Measurements from ENCODE around the gene MYH15.

The MYH15 gene

GRCh38 chr3:108459225-108459624 is 51.2 kb downstream of the MYH15 start:
- Histone ChIP-seq H3K4me3 (ENCODE audit: low read length) (no peak overlapping the region), H3K9ac (ENCODE audit: low read length) (no peak overlapping the region)

GRCh38 chr3:108455212-108455705 is 55.1 kb downstream of the MYH15 start:
- H3K36me3 ChIP-seq (ENCODE audit: control insufficient read depth, insufficient read depth, low read length): no peaks in the 10 kb centered on the region
- no peaks in the 10 kb centered on the region for H3K4me1 ChIP-seq (ENCODE audit: control insufficient read depth, insufficient read depth, low read length)
- H3K27ac ChIP-seq (ENCODE audit: low read depth, low read length): no peak overlapping the region
- no peaks in the 10 kb centered on the region for H3K27me3 ChIP-seq (ENCODE audit: control insufficient read depth, insufficient read depth, low read length)
- no peak overlapping the region for H3K9ac ChIP-seq (ENCODE audit: low read length)
- no peak overlapping the region for H3K4me3 ChIP-seq (ENCODE audit: low read length)

More at GRCh38 chr3:108459225-108459624, 51.2 kb downstream of the MYH15 start:
- H3K4me1 ChIP-seq (ENCODE audit: control insufficient read depth, insufficient read depth, low read length): no peaks in the 10 kb centered on the region
- H3K27ac ChIP-seq (ENCODE audit: low read depth, low read length): no peak overlapping the region
- no peaks in the 10 kb centered on the region for H3K36me3 ChIP-seq (ENCODE audit: control insufficient read depth, insufficient read depth, low read length)
- no peaks in the 10 kb centered on the region for H3K27me3 ChIP-seq (ENCODE audit: control insufficient read depth, insufficient read depth, low read length)

DNA sequence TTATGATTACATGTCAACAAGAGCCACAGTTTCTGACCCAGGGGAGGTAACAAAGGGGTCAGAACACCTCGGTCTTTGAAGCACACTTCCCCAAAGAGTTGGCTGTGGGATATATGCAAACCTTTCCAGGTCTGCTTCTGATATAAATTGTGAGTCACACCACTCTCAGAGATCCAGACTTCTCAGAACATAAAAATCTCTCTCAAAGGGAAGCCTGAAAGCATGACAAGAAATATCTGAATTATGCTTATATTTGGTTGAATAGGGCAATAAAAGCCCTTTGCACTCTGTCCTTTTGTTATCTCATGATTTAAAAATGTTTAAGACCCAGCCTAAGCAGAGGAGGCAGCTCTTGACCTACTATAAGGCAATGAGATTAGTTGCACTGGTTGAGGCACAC is 56.8 kb downstream of the MYH15 start:
- H3K4me1 ChIP-seq (ENCODE audit: control insufficient read depth, insufficient read depth, low read length): no peaks in the 10 kb centered on the region
- no peak overlapping the region for H3K9ac ChIP-seq (ENCODE audit: low read length)
- H3K27me3 ChIP-seq (ENCODE audit: control insufficient read depth, insufficient read depth, low read length): no peaks in the 10 kb centered on the region
- no peak overlapping the region for H3K4me3 ChIP-seq (ENCODE audit: low read length)
- H3K27ac ChIP-seq (ENCODE audit: low read depth, low read length): no peak overlapping the region
- no peaks in the 10 kb centered on the region for H3K36me3 ChIP-seq (ENCODE audit: control insufficient read depth, insufficient read depth, low read length)

GRCh38 chr3:108450444-108450843 is 60.0 kb downstream of the MYH15 start:
- Histone ChIP-seq H3K27me3 (ENCODE audit: control insufficient read depth, insufficient read depth, low read length) (no peaks in the 10 kb centered on the region), H3K9ac (ENCODE audit: low read length) (no peak overlapping the region)

GRCh38 chr3:108448593-108448992 is 61.8 kb downstream of the MYH15 start:
- Histone ChIP-seq H3K27me3 (ENCODE audit: control insufficient read depth, insufficient read depth, low read length) (no peaks in the 10 kb centered on the region), H3K36me3 (ENCODE audit: control insufficient read depth, insufficient read depth, low read length) (no peaks in the 10 kb centered on the region), H3K4me1 (ENCODE audit: control insufficient read depth, insufficient read depth, low read length) (no peaks in the 10 kb centered on the region), H3K4me3 (ENCODE audit: low read length) (no peak overlapping the region), H3K27ac (ENCODE audit: low read depth, low read length) (no peak overlapping the region), H3K9ac (ENCODE audit: low read length) (no peak overlapping the region)

More at GRCh38 chr3:108450444-108450843, 60.0 kb downstream of the MYH15 start:
- no peak overlapping the region for H3K27ac ChIP-seq (ENCODE audit: low read depth, low read length)
- no peaks in the 10 kb centered on the region for H3K36me3 ChIP-seq (ENCODE audit: control insufficient read depth, insufficient read depth, low read length)
- H3K4me3 ChIP-seq (ENCODE audit: low read length): no peak overlapping the region
- H3K4me1 ChIP-seq (ENCODE audit: control insufficient read depth, insufficient read depth, low read length): no peaks in the 10 kb centered on the region

GRCh38 chr3:108447096-108447847 is 63.1 kb downstream of the MYH15 start:
- no peaks in the 10 kb centered on the region for H3K4me1 ChIP-seq (ENCODE audit: control insufficient read depth, insufficient read depth, low read length)
- no peaks in the 10 kb centered on the region for H3K36me3 ChIP-seq (ENCODE audit: control insufficient read depth, insufficient read depth, low read length)
- no peaks in the 10 kb centered on the region for H3K27me3 ChIP-seq (ENCODE audit: control insufficient read depth, insufficient read depth, low read length)
- no peak overlapping the region for H3K27ac ChIP-seq (ENCODE audit: low read depth, low read length)
- H3K4me3 ChIP-seq (ENCODE audit: low read length): no peak overlapping the region
- no peak overlapping the region for H3K9ac ChIP-seq (ENCODE audit: low read length)

GRCh38 chr3:108442281-108442680 is 68.1 kb downstream of the MYH15 start:
- Histone ChIP-seq H3K27me3 (ENCODE audit: control insufficient read depth, insufficient read depth, low read length) (no peaks in the 10 kb centered on the region), H3K9ac (ENCODE audit: low read length) (no peak overlapping the region), H3K4me3 (ENCODE audit: low read length) (no peak overlapping the region), H3K27ac (ENCODE audit: low read depth, low read length) (no peak overlapping the region), H3K36me3 (ENCODE audit: control insufficient read depth, insufficient read depth, low read length) (no peaks in the 10 kb centered on the region), H3K4me1 (ENCODE audit: control insufficient read depth, insufficient read depth, low read length) (no peaks in the 10 kb centered on the region)

GRCh38 chr3:108441518-108441917 is 68.9 kb downstream of the MYH15 start:
- H3K9ac ChIP-seq (ENCODE audit: low read length): no peak overlapping the region
- H3K27ac ChIP-seq (ENCODE audit: low read depth, low read length): no peak overlapping the region
- H3K4me1 ChIP-seq (ENCODE audit: control insufficient read depth, insufficient read depth, low read length): no peaks in the 10 kb centered on the region
- no peak overlapping the region for H3K4me3 ChIP-seq (ENCODE audit: low read length)
- H3K27me3 ChIP-seq (ENCODE audit: control insufficient read depth, insufficient read depth, low read length): no peaks in the 10 kb centered on the region
- no peaks in the 10 kb centered on the region for H3K36me3 ChIP-seq (ENCODE audit: control insufficient read depth, insufficient read depth, low read length)

GRCh38 chr3:108441071-108441507 is 69.3 kb downstream of the MYH15 start:
- no peaks in the 10 kb centered on the region for H3K27me3 ChIP-seq (ENCODE audit: control insufficient read depth, insufficient read depth, low read length)
- no peak overlapping the region for H3K9ac ChIP-seq (ENCODE audit: low read length)
- H3K36me3 ChIP-seq (ENCODE audit: control insufficient read depth, insufficient read depth, low read length): no peaks in the 10 kb centered on the region
- no peak overlapping the region for H3K27ac ChIP-seq (ENCODE audit: low read depth, low read length)
- no peak overlapping the region for H3K4me3 ChIP-seq (ENCODE audit: low read length)
- H3K4me1 ChIP-seq (ENCODE audit: control insufficient read depth, insufficient read depth, low read length): no peaks in the 10 kb centered on the region

DNA sequence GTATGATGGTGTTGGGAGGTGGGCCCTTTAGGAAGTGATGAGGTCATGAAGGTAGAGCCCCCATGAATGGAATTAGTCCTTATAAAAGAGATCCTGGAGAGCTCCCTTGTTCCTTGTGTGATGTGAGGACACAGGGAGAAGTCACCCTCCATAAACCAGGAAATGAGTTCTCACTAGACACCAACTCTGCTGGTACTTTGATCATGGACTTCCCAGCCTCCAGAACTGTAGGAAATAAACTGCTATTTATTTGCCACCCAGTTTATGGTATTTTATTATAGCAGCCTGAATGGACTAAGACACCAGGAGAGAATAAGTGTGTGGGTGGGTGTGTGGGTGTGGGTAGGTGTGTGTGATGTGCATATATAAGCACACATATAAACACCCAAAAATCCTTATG is 71.9 kb downstream of the MYH15 start:
- Histone ChIP-seq H3K27ac (ENCODE audit: low read depth, low read length) (no peak overlapping the region), H3K4me1 (ENCODE audit: control insufficient read depth, insufficient read depth, low read length) (no peaks in the 10 kb centered on the region), H3K27me3 (ENCODE audit: control insufficient read depth, insufficient read depth, low read length) (no peaks in the 10 kb centered on the region), H3K9ac (ENCODE audit: low read length) (no peak overlapping the region), H3K4me3 (ENCODE audit: low read length) (no peak overlapping the region), H3K36me3 (ENCODE audit: control insufficient read depth, insufficient read depth, low read length) (no peaks in the 10 kb centered on the region)

DNA sequence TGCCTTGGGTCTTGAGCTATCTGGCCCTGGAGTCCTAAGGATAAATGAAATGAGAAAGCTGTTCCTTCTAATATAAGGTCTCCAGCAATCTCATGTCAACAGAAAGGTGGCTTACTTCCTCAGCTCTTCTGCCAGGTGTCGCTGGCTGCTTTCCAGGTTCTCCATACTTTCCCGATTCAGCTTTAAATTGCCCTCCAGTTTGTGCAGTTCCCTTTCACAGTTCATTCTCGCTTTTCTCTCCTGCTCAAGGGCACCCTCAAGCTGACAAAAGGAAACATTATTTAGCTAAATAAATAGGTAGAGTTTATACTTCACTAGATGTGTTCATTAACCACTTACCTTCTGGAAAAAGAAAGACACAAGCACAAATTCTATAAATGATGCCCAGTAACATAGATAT is 73.0 kb downstream of the MYH15 start:
- no peak overlapping the region for H3K27ac ChIP-seq (ENCODE audit: low read depth, low read length)

DNA sequence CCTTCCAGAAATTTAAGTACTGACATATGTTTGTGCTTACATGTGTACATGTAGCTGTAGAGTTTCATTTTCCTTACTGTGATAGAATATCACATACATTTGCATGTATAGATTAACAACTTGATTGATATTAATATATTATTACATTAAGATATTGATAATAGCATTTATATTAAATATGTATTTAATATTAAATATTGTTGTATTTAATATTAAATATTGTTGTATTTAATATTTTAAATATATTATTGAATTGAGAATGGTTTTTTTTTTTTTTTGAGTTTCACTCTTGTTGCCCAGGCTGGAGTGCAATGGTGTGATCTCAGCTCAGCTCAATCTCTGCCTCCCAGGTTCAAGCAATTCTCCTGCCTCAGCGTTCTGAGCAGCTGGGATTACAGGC is 76.5 kb downstream of the MYH15 start:
- Histone ChIP-seq H3K36me3 (ENCODE audit: control insufficient read depth, insufficient read depth, low read length) (no peaks in the 10 kb centered on the region), H3K27me3 (ENCODE audit: control insufficient read depth, insufficient read depth, low read length) (no peaks in the 10 kb centered on the region), H3K4me1 (ENCODE audit: control insufficient read depth, insufficient read depth, low read length) (no peaks in the 10 kb centered on the region), H3K4me3 (ENCODE audit: low read length) (no peak overlapping the region), H3K27ac (ENCODE audit: low read depth, low read length) (no peak overlapping the region), H3K9ac (ENCODE audit: low read length) (no peak overlapping the region)

More for the DNA sequence above, 73.0 kb downstream of the MYH15 start:
- Histone ChIP-seq H3K4me3 (ENCODE audit: low read length) (no peak overlapping the region), H3K4me1 (ENCODE audit: control insufficient read depth, insufficient read depth, low read length) (no peaks in the 10 kb centered on the region), H3K9ac (ENCODE audit: low read length) (no peak overlapping the region), H3K27me3 (ENCODE audit: control insufficient read depth, insufficient read depth, low read length) (no peaks in the 10 kb centered on the region), H3K36me3 (ENCODE audit: control insufficient read depth, insufficient read depth, low read length) (no peaks in the 10 kb centered on the region)

DNA sequence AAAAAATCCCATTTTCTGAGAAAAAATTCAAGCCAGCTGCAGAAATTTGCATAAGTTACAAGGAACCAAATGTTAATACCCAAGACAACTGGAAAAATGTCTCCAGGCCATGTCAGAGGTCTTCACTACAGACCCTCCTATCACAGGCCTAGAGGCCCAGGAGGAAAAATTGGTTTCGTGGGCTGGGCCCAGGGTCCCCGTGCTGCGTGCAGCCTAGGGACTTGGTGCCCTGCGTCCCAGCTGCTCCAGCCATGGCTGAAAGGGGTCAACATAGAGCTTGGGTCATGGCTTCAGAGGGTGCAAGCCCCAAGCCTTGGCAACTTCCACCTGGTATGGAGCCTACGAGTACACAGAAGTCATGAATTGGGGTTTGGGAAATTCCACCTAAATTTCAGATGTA is 78.0 kb downstream of the MYH15 start:
- Histone ChIP-seq H3K4me3 (ENCODE audit: low read length) (no peak overlapping the region), H3K9ac (ENCODE audit: low read length) (no peak overlapping the region), H3K4me1 (ENCODE audit: control insufficient read depth, insufficient read depth, low read length) (no peaks in the 10 kb centered on the region), H3K27ac (ENCODE audit: low read depth, low read length) (no peak overlapping the region), H3K27me3 (ENCODE audit: control insufficient read depth, insufficient read depth, low read length) (no peaks in the 10 kb centered on the region), H3K36me3 (ENCODE audit: control insufficient read depth, insufficient read depth, low read length) (no peaks in the 10 kb centered on the region)

Measured in rectal smooth muscle tissue (tissue), 1 donor.